GM23338 (cell line): ENCODE data around the gene FNDC7. TPM values are rescaled to one million over a fixed set of nuclear protein-coding genes. Genes with fewer than 3 reads are reported as not detected.

Source experiments
- ATAC-seq: fragments of 200-7000 bp; cut with Tn5 transposase; 3 replicates; pipeline ENCODE4 v1.9.1; 2020
- DNase-seq: peaks from one replicate; pipeline ENCODE4 v3.0.0-alpha.2; 2015; ENCODE audit warnings: low spot score
- H2AFZ ChIP-seq: fragments of 200-600 bp; sonication (generic); 2 replicates; pipeline ENCODE4 v1.8.0; 2016; ENCODE audit warnings: antibody characterized with exemption, mild to moderate bottlenecking, moderate library complexity
- H3F3A ChIP-seq: fragments of 200-600 bp; sonication (generic); replicated peaks from 2 replicates; pipeline ENCODE4 v1.8.0; 2017; ENCODE audit warnings: antibody characterized with exemption, mixed run types, low read depth
- H3K27ac ChIP-seq: fragments of 200-600 bp; sonication (generic); 2 replicates; pipeline ENCODE4 v1.6.1; 2016; ENCODE audit warnings: low read depth
- H3K27me3 ChIP-seq: fragments of 200-600 bp; sonication (generic); 2 replicates; pipeline ENCODE4 v1.8.0; 2016; ENCODE audit warnings: mild to moderate bottlenecking, mixed run types, moderate library complexity; ENCODE audit not compliant: insufficient read depth
- H3K36me3 ChIP-seq: fragments of 200-600 bp; sonication (generic); 2 replicates; pipeline ENCODE4 v1.8.0; 2016; ENCODE audit warnings: mild to moderate bottlenecking; ENCODE audit not compliant: insufficient read depth
- H3K4me1 ChIP-seq: fragments of 200-600 bp; sonication (generic); 2 replicates; pipeline ENCODE4 v1.8.0; 2016; ENCODE audit warnings: mild to moderate bottlenecking, moderate library complexity; ENCODE audit not compliant: insufficient read depth
- H3K4me2 ChIP-seq: fragments of 200-600 bp; sonication (generic); 2 replicates; pipeline ENCODE4 v1.7.1; 2017; ENCODE audit warnings: mixed run types
- H3K4me3 ChIP-seq: fragments of 200-600 bp; sonication (generic); 2 replicates; pipeline ENCODE4 v1.6.1; 2016; ENCODE audit warnings: mixed run types
- H3K79me2 ChIP-seq: fragments of 200-600 bp; sonication (generic); replicated peaks from 2 replicates; pipeline ENCODE4 v1.8.0; 2017; ENCODE audit warnings: mild to moderate bottlenecking; ENCODE audit not compliant: insufficient read depth
- H3K9me2 ChIP-seq: fragments of 200-600 bp; sonication (generic); 2 replicates; pipeline ENCODE4 v1.8.0; 2017; ENCODE audit not compliant: insufficient read depth
- H4K20me1 ChIP-seq: fragments of 200-600 bp; sonication (generic); replicated peaks from 2 replicates; pipeline ENCODE4 v1.8.0; 2017; ENCODE audit warnings: mild to moderate bottlenecking; ENCODE audit not compliant: insufficient read depth
- H3K27ac Mint-ChIP-seq: 2 replicates; pipeline ENCODE4 v1.8.0; 2020; ENCODE audit warnings: inconsistent platforms, mild to moderate bottlenecking, moderate library complexity, mixed read lengths
- H3K27me3 Mint-ChIP-seq: 3 replicates; pipeline ENCODE4 v1.8.0; 2022; ENCODE audit warnings: low read depth, mild to moderate bottlenecking, moderate library complexity, mixed read lengths, inconsistent platforms; ENCODE audit not compliant: insufficient read depth, poor library complexity
- H3K36me3 Mint-ChIP-seq: 3 replicates; pipeline ENCODE4 v1.8.0; 2021; ENCODE audit warnings: low read depth, mild to moderate bottlenecking, inconsistent platforms, moderate library complexity, mixed read lengths
- H3K4me1 Mint-ChIP-seq: 3 replicates; pipeline ENCODE4 v1.8.0; 2020; ENCODE audit warnings: mild to moderate bottlenecking, inconsistent platforms, mixed read lengths
- H3K4me3 Mint-ChIP-seq: 3 replicates; pipeline ENCODE4 v1.8.0; 2021; ENCODE audit warnings: moderate library complexity, mild to moderate bottlenecking, inconsistent platforms, mixed read lengths
- H3K9me3 Mint-ChIP-seq: 3 replicates; pipeline ENCODE4 v1.8.0; 2020; ENCODE audit warnings: moderate library complexity, mild to moderate bottlenecking, inconsistent platforms, mixed read lengths
- CREB1 ChIP-seq: fragments of 250-450 bp; sonication (Bioruptor Pico); IDR thresholded peaks from 2 replicates; pipeline ENCODE4 v1.5.0; 2020; ENCODE audit warnings: low read depth, mild to moderate bottlenecking, moderate library complexity
- CTCF ChIP-seq, 2 experiments: fragments of 200-600 bp in 1 of 2; sonication (generic) in 1 of 2; conservative IDR thresholded peaks; 2 replicates each; pipeline versions ENCODE4 v1.5.1 to v1.6.1; 2016 to 2017; ENCODE audit warnings: antibody characterized with exemption in 2 of 2, low read depth in 2 of 2, mild to moderate bottlenecking in 2 of 2, moderate library complexity in 1 of 2
- ETS1 ChIP-seq: IDR thresholded peaks from 2 replicates; pipeline ENCODE4 v1.6.1; 2016; ENCODE audit warnings: antibody characterized with exemption
- EZH2 ChIP-seq: fragments of 200-600 bp; sonication (generic); IDR thresholded peaks from one replicate; pipeline ENCODE4 v1.8.0; 2017; ENCODE audit warnings: antibody characterized with exemption, mild to moderate bottlenecking, low read depth; ENCODE audit not compliant: unreplicated experiment
- EZH2phosphoT487 ChIP-seq: fragments of 200-600 bp; sonication (generic); IDR thresholded peaks from one replicate; pipeline ENCODE4 v1.8.1; 2018; ENCODE audit warnings: antibody characterized with exemption; ENCODE audit not compliant: unreplicated experiment
- JUNB ChIP-seq: IDR thresholded peaks from one replicate; pipeline ENCODE4 v1.6.1; 2016; ENCODE audit warnings: antibody characterized with exemption; ENCODE audit not compliant: unreplicated experiment
- NANOG ChIP-seq: IDR thresholded peaks from 2 replicates; pipeline ENCODE4 v1.6.1; 2016; ENCODE audit warnings: antibody characterized with exemption, borderline replicate concordance
- POLR2AphosphoS5 ChIP-seq: IDR thresholded peaks from 2 replicates; pipeline ENCODE4 v1.6.1; 2016; ENCODE audit warnings: antibody characterized with exemption, low read depth
- REST ChIP-seq: IDR thresholded peaks from one replicate; pipeline ENCODE4 v1.6.1; 2018; ENCODE audit warnings: antibody characterized with exemption; ENCODE audit not compliant: unreplicated experiment
- STAT1 ChIP-seq: IDR thresholded peaks from one replicate; pipeline ENCODE4 v1.6.1; 2016; ENCODE audit warnings: antibody characterized with exemption; ENCODE audit not compliant: unreplicated experiment
- ZNF114 ChIP-seq: fragments of 250-450 bp; sonication (Bioruptor Pico); IDR thresholded peaks from 2 replicates; pipeline ENCODE4 v1.5.0; 2020; ENCODE audit warnings: mild to moderate bottlenecking, moderate library complexity
- ZNF331 ChIP-seq: fragments of 250-450 bp; sonication (Bioruptor Pico); IDR thresholded peaks from 2 replicates; pipeline ENCODE4 v1.5.0; 2020; ENCODE audit warnings: low read depth, mild to moderate bottlenecking, moderate library complexity
- ZNF462 ChIP-seq: fragments of 250-450 bp; sonication (Bioruptor Pico); IDR thresholded peaks from 2 replicates; pipeline ENCODE4 v1.5.0; 2020; ENCODE audit warnings: mild to moderate bottlenecking, moderate library complexity
- polyA plus RNA-seq: library from polyadenylated mRNA; unstranded; fragments of >200 nt; fragmentation: Nextera tagmentation; extraction: Ambion mirVana; gene quantifications from 2 replicates; pipeline ENCODE4 v1.2.1, GENCODE V29; 2016
- total RNA-seq: library from RNA; depleted of rRNA; stranded (reverse); fragments of >200 nt; shearing (Covaris generic); gene quantifications from 2 replicates; pipeline ENCODE4 v1.2.3, GENCODE V29; 2014

The FNDC7 gene
- total and polyA plus RNA-seq, 2 experiments from 2014 or later = 0.06 to 0.28 TPM

GRCh38 chr1:108718927-108719655, 6.4 kb downstream of the FNDC7 start:
- Histone ChIP-seq H4K20me1 (no peaks in the 10 kb centered on the region), H3K79me2 (no peaks in the 10 kb centered on the region), H2AFZ (no peak overlapping the region), H3K27ac (no peak overlapping the region), H3K4me2 (0 out of 2 replicates have a peak overlapping the region, but pooled peaks have one; percentile 14), H3K4me3 (no peak overlapping the region), H3K27me3 (no peaks in the 10 kb centered on the region), H3F3A (no peaks in the 10 kb centered on the region), H3K36me3 (no peaks in the 10 kb centered on the region), H3K4me1 (peaks cover 13% of the 10 kb centered on the region), H3K9me2 (peaks cover 13% of the 10 kb centered on the region)
- H3K36me3 Mint-ChIP-seq = no peaks in the 10 kb centered on the region
- no peak overlapping the region; the same call in 1 of the 2 replicates for H3K27ac Mint-ChIP-seq
- TF ChIP-seq STAT1 (no peak), EZH2 (no peak), JUNB (no peak), EZH2phosphoT487 (no peak), ETS1 (no peak), REST (no peak), POLR2AphosphoS5 (no peak), ZNF462 (CRISPR knock-in tag) (no peak), ZNF114 (CRISPR knock-in tag) (no peak), CTCF (conservative IDR thresholded peaks at IDR 0.05; ENCODE audit: low read depth in 2 of 2) (no peak), ZNF331 (CRISPR knock-in tag) (no peak), CREB1 (CRISPR knock-in tag) (no peak), NANOG (no peak)
- ATAC-seq (no peak), DNase-seq (no peak)
- no peak overlapping the region for H3K4me3 Mint-ChIP-seq
- peaks cover 34% of the 10 kb centered on the region for H3K4me1 Mint-ChIP-seq
- peaks cover 3% of the 10 kb centered on the region for H3K27me3 Mint-ChIP-seq
- H3K9me3 Mint-ChIP-seq = no peaks in the 10 kb centered on the region
